LNCaP clone FGC (cell line): ENCODE results near the gene IWS1.
"Not testable (repeated sequence)": the region's sequence is repeated elsewhere in the genome, so short reads cannot be mapped to it uniquely, and the experiment has no call there.

Experiments used
- DNase-seq: peaks from one replicate; pipeline ENCODE4 v3.0.0-alpha.2; 2011; ENCODE audit warnings: low read depth
- H3K4me3 ChIP-seq: 2 replicates; pipeline ENCODE4 v1.5.1; 2011; ENCODE audit warnings: mild to moderate bottlenecking, low read depth, low read length, control low read depth
- TF ChIP-seq, protein P1 (sequence below): IDR thresholded peaks from 2 replicates; pipeline ENCODE4 v1.5.1; 2012; ENCODE audit warnings: mild to moderate bottlenecking; ENCODE audit not compliant: control insufficient read depth, insufficient read depth; ENCODE audit errors: extremely low read depth

Gene IWS1

DNA sequence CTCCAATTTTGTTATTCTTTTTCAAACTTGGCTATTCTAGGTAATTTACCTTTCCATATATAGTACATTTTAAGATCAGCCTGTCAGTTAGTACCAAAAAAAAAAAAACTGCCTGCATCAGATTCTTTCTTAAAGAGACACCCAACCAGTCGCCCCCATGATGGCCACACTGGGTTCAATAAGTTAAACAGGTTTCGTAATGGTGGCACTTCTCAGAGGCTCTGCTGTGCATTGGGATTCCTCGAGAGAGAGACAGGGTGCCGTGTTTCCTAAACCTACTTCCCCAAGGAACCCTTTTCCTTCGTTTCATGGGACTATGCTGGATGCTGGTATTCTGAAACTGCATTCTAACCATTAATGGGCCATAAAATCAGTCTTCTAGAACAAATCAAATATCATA is 46.6 kb upstream of the IWS1 start:
- DNase-seq, result no peak
- H3K4me3 ChIP-seq, result no peak overlapping the region
- TF ChIP-seq, protein P1, sequence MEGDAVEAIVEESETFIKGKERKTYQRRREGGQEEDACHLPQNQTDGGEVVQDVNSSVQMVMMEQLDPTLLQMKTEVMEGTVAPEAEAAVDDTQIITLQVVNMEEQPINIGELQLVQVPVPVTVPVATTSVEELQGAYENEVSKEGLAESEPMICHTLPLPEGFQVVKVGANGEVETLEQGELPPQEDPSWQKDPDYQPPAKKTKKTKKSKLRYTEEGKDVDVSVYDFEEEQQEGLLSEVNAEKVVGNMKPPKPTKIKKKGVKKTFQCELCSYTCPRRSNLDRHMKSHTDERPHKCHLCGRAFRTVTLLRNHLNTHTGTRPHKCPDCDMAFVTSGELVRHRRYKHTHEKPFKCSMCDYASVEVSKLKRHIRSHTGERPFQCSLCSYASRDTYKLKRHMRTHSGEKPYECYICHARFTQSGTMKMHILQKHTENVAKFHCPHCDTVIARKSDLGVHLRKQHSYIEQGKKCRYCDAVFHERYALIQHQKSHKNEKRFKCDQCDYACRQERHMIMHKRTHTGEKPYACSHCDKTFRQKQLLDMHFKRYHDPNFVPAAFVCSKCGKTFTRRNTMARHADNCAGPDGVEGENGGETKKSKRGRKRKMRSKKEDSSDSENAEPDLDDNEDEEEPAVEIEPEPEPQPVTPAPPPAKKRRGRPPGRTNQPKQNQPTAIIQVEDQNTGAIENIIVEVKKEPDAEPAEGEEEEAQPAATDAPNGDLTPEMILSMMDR, result no peak

DNA sequence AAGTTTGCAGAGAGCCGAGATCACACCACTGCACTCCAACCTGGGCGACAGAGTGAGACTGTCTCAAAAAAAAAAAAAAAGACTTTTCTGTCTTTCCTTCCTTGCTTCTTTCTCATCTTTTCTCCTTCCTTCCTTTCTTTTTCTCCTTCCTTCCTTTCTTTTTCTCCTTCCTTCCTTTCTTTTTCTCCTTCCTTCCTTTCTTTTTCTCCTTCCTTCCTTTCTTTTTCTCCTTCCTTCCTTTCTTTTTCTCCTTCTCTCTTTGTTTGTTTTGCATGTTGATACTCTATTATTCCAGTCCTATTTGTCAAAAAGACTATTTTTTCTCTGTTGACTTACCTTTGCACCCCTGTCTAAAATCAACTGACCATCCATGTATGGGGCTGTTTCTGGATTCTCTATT is 46.1 kb upstream of the IWS1 start:
- DNase-seq, H3K4me3 ChIP-seq: not testable (repeated sequence)

DNA sequence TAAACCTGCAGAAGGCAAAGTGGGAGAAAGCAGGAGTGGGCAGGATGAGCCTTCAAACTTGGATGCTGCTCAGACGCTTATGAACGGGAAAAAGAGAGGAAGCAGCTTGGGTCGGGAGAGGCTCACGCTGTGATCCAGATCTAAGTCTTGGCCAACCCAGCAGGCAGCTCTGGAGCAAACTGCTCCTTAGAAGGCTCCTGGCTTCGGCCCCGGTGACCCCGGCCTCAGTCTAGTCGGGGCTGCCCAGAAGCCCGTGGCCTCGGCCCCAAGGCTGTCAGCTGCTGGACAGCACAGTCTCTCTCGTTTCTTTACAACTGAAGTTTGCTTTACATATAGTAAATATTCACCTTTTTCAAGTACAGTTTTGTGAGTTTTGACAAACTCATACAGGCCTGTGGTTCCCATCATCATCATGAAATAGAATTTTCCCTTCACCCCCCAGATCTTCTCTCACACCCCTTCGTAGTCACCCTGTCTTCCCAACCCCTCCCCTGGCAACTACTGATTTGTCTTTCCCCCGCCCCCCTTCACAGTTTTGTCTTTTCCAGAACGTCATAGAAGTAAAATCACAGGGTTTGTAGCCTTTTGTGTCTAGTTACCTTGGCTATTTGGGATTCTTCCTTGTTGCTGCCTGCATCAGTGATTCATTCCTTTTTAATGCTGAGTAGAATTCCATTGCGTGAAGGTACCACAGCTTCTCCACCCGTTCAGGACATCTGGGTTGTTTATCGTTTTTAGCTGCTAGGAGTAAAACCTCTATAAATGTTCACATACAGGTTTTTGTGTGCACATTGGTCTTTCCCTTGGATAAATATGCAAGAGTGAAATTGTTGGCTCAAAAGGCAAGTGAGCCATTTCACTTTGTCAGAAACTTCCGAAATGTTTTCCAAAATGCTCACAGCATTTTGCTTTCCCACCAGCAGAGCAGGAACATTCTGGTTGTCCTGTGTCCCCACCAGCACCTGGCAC is 44.3 kb upstream of the IWS1 start:
- no peak overlapping the region for H3K4me3 ChIP-seq
- TF ChIP-seq, protein P1, result no peak
- no peak for DNase-seq

DNA sequence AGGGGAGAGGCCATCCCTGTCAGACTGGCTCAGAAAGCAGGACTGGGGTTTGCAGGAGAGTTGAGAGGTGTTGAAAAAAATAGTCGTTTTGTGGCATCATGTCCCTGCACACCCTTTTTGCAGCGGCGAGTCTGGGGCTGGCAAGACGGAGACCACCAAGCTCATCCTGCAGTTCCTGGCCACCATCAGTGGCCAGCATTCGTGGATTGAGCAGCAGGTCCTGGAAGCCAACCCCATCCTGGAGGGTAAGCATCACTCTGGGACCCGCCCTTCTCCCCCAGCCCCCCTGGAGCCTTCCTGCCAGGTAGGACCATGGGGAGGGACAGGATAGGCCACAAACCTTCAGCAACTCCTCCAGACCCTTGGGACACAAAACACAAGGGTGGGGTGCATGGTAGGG is 43.4 kb upstream of the IWS1 start:
- no peak for DNase-seq
- H3K4me3 ChIP-seq, result no peak overlapping the region
- TF ChIP-seq, protein P1, result no peak

DNA sequence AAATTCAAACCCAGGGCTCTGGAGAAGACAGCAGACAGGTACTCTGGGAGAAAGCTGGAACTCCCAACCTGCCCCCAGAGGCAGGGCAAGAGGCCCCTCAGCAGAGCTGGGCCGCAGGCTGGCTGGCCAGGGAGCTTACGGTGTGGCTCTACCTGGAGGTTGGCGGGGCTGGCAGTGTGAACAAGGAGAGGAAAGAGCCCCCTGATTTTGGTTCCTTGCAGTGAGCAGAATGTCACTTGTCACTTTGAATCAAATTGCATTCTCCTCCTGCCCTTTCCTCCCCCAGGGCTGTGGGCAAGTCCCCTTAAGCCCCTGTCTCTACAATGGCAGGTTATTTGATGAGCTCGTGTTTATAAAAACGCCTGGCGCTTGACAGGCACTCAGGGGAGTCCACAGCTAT is 41.8 kb upstream of the IWS1 start:
- DNase-seq, result no peak
- TF ChIP-seq, protein P1, result no peak
- H3K4me3 ChIP-seq, result no peak overlapping the region

DNA sequence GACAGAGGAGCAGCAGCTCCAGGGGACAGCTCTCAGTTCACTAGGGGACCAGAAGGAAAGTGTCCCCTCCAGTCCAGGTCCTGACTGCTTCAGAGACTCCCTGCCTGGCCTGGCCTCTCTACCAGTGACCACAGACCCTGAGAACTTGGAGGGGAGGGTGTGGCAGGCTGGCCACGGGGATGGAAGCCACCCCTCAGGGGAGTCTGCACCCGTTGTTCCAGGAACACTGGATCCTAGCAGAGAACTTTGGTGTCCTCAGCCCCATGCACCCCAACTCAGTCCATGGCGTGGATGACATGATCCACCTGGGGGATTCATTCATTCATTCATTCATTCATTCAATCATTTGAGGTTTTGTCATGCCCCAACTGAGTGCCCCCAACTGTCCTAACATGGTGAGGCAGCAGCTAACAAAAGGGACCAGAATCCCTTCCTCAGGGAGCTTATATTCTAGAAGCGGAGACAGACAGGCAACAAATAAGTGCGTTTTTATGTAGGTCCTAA is 41.1 kb upstream of the IWS1 start:
- TF ChIP-seq, protein P1, result no peak
- no peak overlapping the region for H3K4me3 ChIP-seq
- no peak for DNase-seq

DNA sequence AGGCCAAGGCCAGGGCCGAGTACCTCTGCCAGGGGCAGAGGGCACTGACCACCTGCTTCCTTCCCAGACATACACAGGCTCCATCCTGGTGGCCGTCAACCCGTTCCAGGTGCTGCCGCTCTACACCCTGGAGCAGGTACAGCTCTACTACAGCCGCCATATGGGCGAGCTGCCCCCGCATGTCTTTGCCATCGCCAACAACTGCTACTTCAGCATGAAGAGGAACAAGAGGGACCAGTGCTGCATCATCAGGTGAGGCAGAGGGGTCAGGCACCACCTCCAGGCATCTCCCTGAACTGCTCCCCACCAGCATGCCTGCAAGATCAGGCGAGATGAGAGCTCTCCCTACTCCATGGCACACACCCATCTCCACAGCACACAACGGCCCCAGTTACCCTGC is 40.3 kb upstream of the IWS1 start:
- no peak for DNase-seq
- no peak overlapping the region for H3K4me3 ChIP-seq
- TF ChIP-seq, protein P1, result no peak
